SH-SY5Y (cell line): ENCODE data around the gene SLC27A5.

Source experiments
- GATA2 ChIP-seq: IDR thresholded peaks from 2 replicates; pipeline ENCODE4 v1.6.1; 2011; ENCODE audit warnings: mild to moderate bottlenecking, low read depth, low read length
- GATA3 ChIP-seq: IDR thresholded peaks from 2 replicates; pipeline ENCODE4 v1.6.1; 2011; ENCODE audit warnings: low read depth, mild to moderate bottlenecking, low read length, moderate library complexity

SLC27A5 gene, protein sequence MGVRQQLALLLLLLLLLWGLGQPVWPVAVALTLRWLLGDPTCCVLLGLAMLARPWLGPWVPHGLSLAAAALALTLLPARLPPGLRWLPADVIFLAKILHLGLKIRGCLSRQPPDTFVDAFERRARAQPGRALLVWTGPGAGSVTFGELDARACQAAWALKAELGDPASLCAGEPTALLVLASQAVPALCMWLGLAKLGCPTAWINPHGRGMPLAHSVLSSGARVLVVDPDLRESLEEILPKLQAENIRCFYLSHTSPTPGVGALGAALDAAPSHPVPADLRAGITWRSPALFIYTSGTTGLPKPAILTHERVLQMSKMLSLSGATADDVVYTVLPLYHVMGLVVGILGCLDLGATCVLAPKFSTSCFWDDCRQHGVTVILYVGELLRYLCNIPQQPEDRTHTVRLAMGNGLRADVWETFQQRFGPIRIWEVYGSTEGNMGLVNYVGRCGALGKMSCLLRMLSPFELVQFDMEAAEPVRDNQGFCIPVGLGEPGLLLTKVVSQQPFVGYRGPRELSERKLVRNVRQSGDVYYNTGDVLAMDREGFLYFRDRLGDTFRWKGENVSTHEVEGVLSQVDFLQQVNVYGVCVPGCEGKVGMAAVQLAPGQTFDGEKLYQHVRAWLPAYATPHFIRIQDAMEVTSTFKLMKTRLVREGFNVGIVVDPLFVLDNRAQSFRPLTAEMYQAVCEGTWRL

DNA sequence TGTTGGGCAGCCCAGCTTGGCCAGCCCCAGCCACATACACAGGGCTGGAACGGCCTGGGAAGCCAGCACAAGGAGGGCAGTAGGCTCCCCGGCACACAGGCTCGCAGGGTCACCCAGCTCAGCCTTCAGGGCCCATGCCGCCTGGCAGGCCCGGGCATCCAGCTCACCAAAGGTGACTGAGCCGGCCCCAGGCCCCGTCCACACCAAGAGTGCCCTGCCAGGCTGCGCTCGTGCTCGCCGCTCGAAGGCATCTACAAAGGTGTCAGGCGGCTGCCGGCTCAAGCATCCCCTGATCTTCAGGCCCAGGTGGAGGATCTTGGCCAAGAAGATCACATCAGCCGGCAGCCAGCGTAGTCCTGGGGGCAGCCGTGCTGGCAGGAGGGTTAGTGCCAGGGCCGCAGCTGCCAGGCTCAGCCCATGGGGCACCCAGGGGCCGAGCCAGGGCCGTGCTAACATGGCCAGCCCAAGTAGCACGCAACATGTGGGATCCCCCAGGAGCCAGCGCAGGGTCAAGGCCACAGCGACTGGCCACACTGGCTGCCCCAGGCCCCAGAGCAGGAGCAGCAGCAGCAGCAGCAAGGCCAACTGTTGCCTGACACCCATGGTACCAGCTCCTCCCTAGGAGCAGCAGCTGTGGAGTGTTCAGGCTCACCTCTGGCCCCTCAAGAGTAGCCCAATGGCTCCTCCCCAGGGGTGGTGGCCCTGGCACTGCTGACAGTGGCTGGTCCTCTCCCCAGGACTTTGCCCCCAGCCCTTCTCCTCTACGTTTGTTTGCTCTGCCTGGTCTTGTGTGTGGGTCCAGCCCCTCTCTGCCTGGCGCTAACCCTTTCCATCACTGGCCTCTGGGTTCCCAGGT, at the start of gene SLC27A5:
Gene SLC27A5, minus strand, starts transcription at position 640 of the 856 bp plus-strand sequence. Its CDS starts 37 bp downstream, at position 603.
- TF ChIP-seq GATA2 (no peak), GATA3 (no peak)

DNA sequence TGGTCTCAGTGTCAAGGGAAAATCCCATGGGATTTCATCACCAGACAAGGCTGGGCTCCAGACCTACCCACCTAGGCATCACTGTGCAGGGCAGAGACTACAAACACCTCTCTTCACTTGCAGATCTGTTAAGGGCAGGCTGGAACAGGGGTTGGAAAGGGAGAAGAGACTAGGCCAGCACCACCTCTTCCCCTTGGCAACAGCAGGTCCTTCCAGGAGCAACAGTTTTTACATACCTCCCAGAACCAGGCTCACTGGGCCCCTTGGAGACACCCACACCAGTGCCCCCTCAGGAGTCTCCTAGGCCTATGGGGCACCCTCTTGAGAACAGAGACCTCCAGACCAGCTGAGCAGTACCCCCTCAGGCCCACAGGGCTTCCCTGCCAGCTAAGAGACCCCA, 49.1 kb upstream of the SLC27A5 start:
- TF ChIP-seq GATA2 (no peak), GATA3 (no peak)

DNA sequence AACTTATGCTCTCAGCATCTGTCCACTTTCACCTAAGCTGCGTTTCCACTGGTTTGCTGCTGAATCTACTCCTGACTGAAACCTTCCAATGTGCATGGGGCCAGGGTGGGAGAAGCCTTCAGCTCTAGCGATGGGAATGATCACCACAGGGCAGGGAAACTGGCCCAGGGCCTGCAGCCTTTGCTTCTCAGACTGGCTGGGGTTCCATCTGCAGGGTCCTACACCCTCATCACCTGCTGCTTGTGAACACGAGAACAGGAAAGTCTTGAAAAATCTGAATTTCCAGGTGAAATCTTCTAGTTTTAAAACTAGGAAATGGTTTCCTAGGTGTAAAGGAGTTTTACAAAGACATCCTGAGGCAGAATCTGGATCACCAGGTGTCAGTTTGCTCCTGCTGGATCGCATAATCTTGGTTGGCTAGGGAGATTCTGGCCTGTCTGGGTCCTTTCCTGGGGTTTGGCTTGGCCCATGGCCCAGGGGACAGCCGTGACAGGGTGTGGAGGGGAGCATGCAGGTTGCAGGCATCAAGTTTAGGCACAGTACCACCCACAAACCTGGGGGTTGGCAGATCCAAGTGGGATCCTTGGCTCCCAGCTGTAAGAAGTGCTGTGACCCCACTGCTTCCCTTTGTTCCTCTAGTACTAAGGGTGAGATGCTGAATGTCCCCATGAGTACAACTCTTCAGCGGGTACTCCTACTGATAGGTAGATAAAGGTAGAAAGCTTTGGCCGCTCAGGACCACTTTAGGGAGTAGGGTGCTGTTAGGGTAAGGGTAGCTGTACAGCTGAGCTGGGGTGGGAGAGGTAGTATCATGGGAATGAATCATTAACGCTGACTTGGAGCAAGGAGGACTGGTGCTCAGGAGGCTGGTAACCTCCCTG, 48.5 kb upstream of the SLC27A5 start:
- no peak for TF ChIP-seq GATA2

DNA sequence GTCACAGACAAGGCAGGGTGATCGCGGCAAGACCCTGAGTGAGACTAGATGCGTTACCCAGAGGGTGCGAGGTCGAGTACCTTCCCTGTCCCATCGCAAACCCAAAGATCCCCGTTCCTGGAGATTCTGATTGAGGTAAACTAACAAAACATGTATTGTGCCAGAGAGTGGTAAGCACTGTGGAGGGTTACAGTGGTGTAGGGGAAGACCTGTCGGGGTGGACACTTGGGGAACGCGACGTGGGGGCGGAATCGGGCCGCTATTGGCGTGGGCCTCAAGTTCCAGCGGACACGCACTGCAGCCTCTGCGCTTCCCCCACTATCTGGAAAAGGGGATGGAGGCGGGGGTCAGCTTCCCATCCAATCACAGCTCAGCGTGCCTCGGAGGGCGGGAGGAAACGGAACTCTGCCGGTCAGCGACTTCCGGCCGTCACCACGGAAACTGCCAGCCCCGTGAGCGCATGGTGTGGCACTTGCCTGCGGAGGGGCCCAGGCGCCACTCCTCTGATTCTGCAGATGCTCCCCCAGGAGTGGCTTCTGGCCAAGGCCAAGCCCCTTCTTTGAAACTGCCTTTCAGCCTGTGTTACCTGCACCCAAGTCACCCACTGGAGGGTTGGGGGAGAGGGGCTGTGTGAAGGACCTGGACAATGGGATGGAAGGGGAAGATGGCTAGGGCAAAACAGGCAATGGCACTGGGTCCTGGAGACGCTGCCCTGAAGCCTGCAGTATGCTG, 47.6 kb upstream of the SLC27A5 start:
- TF ChIP-seq GATA2 (no peak), GATA3 (no peak)

DNA sequence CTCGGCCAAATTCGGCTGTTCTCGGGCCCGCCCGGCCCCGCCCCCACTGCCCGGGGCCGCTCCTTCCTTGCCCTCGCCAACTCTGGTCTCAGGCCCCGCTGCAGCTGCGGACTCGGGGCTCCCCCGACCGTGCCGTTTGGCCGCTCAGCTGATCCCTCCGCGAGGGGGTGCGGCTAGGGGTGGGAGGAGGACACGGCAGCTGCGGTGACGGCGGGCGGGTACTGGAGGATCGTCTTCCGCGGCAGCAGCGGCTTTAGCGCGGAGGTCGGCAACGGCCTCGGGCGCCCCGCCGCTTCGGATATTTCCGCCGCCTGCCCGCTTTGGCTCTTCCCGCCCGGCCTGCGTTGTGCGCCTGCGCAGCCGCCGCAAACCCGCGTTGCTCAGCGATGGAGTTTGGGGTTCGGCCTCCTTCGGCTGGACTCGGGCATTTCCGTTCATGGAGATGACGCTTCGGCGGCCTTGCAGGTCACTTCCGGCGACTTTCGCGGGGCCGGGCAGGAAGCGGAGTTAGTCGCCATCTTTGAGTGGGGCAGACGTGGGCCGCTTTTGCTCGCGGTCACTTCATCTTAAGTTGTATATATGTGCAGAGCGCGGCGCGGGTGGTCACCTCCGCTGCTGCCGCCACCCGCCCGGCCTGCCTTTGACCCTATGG, 47.0 kb upstream of the SLC27A5 start:
- no peak for TF ChIP-seq GATA3
- no peak for TF ChIP-seq GATA2

DNA sequence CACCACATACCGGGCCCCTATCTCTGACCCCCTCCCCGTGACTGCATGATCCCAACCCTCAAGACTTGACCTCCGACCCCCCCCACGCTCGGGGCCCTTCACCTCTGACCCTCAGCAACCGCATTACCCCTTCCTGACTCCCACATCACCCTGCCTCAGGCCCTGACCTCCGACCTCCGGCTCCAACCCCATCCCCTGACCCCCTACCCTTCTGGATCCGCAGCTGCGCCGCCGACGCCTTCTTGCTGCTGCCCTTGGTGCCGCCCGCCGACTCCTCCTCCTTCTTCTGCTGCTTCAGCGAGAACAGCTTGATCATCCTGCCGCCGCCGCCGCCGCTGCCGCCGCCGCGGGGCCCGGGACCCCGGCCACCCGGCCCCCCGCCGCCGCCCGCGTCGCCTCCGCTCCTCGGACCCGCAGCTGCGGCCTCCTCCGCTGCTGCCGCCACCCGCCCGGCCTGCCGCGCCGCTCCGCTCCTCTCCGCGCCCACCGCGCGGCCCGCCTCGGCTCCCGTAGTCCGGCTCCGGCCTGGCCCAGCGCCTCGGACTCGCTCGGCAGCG, 46.4 kb upstream of the SLC27A5 start, which contains the start of gene UBE2M:
Gene UBE2M, minus strand, starts transcription at position 546 of the 557 bp plus-strand sequence. Its CDS starts 230 bp downstream, at position 316.
- TF ChIP-seq GATA3 (no peak), GATA2 (no peak)

DNA sequence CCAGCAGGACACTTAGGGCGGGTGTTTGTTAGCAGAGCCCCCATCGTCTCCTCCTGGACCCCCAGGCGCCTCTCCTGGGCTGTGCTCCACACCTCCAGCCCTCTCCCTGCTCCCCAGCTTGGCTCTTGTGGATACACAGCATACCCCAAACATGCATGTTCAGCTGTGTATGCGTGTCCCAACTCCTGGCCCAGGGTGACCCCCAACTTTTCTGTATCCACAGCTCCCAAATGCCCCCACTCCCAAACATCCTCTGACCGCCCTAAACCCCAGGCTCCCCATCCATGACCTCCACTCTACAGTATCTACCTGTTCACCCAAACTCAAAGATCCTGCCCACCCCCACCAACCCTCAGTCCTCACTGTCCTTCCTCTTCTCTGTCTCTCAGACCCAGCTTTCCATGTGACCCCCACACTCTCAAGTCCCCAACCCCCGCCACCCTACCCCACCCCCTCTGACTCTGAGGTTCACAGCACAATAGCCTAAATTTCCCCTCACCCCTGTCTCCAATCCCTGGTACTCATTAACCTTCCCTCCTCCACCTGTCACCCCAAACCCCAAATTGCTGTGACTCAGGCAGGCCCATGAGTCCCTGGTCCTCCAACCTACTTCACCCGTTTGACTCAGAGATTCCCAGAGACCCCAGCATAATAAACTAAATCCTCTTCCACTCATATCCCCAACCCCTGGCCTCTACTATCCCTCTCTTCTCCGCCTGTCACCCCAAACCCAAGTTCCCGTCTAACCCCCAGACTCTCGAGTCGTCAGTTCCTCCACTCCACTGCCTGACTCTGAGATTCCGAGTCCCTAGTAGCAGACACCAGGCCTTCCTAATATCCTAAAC, 45.7 kb upstream of the SLC27A5 start:
- TF ChIP-seq GATA2, result no peak

DNA sequence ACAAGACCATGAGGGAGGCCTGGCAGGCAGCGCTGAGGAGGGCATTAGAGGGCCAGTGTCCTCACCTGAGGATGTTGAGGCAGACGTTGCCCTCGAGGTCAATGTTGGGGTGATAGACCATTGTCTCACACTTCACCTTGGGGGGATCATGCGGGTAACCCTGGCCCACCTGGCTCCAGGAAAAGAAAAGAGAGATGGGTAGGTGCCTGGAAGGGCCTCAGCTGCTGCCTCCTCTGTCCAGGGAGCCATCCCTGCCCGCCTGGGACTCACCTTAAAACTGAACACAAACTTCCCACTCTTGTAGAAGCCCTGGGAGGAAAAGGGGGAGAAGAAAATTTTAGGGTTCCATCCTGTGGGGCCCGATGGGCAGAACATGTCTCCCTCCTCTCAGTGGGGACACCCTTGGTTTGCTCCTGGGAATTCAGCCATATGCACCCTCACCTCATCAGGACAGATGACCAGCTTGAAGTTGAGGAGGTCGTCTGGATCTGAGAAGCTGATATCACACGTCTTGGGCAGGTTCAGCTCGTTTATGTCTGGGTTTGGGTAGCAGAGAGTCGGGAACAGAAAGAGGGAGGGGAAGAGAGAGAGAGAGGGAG, 44.9 kb upstream of the SLC27A5 start:
- TF ChIP-seq GATA2 (no peak), GATA3 (no peak)

DNA sequence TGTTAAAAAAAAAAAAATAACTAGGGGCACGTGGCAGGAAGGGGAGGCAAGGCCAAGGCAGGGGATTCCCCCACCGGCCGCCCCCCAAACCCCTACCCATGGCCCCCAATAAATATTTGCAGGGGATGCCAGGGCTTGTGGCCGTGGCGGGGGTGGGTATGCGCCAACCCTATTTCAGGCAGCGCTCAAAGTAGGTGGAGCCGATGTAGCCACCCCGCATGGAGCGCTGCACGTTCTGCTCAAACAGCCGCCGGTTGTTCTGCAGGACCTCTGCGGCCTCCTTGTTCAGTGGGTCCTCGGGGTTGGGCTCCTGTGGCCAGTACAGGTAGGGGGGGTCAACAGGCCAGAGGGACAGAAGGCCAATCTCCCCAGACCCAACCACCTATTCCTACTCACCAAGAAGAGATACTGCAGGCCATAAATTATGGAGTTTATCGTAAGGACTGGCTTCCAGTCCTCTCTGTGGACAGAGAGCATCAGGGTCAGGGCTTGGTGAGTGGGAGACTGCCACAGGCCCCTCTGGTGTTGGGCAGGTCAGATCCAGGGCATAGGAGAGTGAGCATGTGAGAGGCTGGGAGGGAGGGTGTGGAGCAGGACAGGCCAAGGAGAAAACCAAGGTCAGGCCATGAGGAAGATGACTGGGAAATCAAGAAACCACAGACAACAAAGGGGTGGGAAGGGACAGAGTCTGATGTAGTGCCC, 44.3 kb upstream of the SLC27A5 start:
- no peak for TF ChIP-seq GATA3

DNA sequence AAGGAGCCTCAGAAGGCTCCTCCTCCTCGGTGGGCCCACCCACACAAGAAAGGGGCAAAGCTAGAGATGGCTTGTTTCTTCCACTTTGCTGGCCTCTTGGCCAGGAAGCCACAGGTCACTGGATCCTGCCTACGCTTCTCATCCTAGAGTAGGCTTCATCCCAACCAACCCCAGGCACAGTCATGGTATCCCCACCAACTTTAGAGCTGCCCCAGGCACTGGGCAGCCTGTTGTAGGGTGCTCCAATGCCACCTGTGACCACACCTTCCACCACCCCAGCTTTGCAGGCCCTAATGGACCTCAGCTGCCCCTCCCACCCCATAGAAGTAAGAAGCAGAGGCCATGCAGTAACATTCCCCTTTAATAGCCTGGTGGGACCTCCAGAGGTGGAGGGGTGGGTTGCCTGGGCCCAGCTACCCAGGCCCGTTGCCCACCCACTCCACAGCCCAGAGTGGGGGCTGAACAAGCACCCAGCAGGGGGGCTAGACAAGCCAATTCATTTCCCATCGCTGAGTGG, 43.6 kb upstream of the SLC27A5 start:
- TF ChIP-seq GATA2, result no peak
- TF ChIP-seq GATA3, result no peak
